Stimulated activated naive CD4-positive, alpha-beta T cell (primary cell): ENCODE measurements around the gene AKR7A2.

Experiments used
- DNase-seq, 6 experiments: peaks; one replicate each; lab custom pipeline; 2025; lab: John Stamatoyannopoulos, UW

The AKR7A2 gene

GRCh38 chr1:19311931-19312781, at the start of gene AKR7A2, which contains the start of gene SLC66A1:
Gene AKR7A2, minus strand, starts transcription at chr1:19312144. Its CDS starts 20 bp downstream, at chr1:19312124.
Gene SLC66A1, plus strand, starts transcription at chr1:19312326. Its CDS starts 5,352 bp downstream, at chr1:19317678.
- peak; percentile 78 to 89 (median 80) for DNase-seq

- no peak for DNase-seq
These were observed 49.1 kb upstream of the AKR7A2 start for GRCh38 chr1:19360843-19361610.

- DNase-seq = no peak
These were observed 48.5 kb upstream of the AKR7A2 start for GRCh38 chr1:19360432-19360831.

GRCh38 chr1:19360016-19360415, 48.1 kb upstream of the AKR7A2 start:
- DNase-seq = peak in 1 of 6 experiments; percentile 8

- DNase-seq = no peak
These were observed 47.4 kb upstream of the AKR7A2 start for GRCh38 chr1:19359357-19359756.

- no peak for DNase-seq
These were observed 46.8 kb upstream of the AKR7A2 start for GRCh38 chr1:19358710-19359109.

GRCh38 chr1:19357299-19357986, 45.5 kb upstream of the AKR7A2 start:
- DNase-seq = no peak

- no peak for DNase-seq
These were observed 44.3 kb upstream of the AKR7A2 start for GRCh38 chr1:19356266-19356665.

- DNase-seq = no peak
These were observed 42.6 kb upstream of the AKR7A2 start for GRCh38 chr1:19354531-19354981.

GRCh38 chr1:19353596-19353995, 41.7 kb upstream of the AKR7A2 start:
- DNase-seq = no peak

GRCh38 chr1:19352839-19353238, 40.9 kb upstream of the AKR7A2 start:
- DNase-seq = no peak

GRCh38 chr1:19351873-19352272, 39.9 kb upstream of the AKR7A2 start:
- no peak for DNase-seq

GRCh38 chr1:19350566-19350965, 38.6 kb upstream of the AKR7A2 start:
- no peak for DNase-seq

GRCh38 chr1:19349999-19350398, 38.1 kb upstream of the AKR7A2 start:
- no peak for DNase-seq

- no peak for DNase-seq
These were observed 36.7 kb upstream of the AKR7A2 start for GRCh38 chr1:19348441-19349198.

GRCh38 chr1:19347533-19348172, 35.7 kb upstream of the AKR7A2 start:
- DNase-seq = no peak

- no peak for DNase-seq
These were observed 34.1 kb upstream of the AKR7A2 start for GRCh38 chr1:19346026-19346425.

- no peak for DNase-seq
These were observed 33.4 kb upstream of the AKR7A2 start for GRCh38 chr1:19345391-19345790.

GRCh38 chr1:19344831-19345230, 32.9 kb upstream of the AKR7A2 start:
- DNase-seq = no peak

GRCh38 chr1:19344372-19344810, 32.4 kb upstream of the AKR7A2 start:
- DNase-seq = peak in 4 of 6 experiments; percentile 15 to 51 (median 30)
